ENCODE measurements around the gene TRIM72.

GRCh38 chr16:31262084-31262483, 48.2 kb downstream of the TRIM72 start:
- no peak for TF ChIP-seq CTCF (IDR thresholded peaks at IDR 0.05)
- no peak for TF ChIP-seq SIN3A (IDR thresholded peaks at IDR 0.05; ENCODE audit: borderline replicate concordance, insufficient read depth, low read depth, low read length)
- TF ChIP-seq REST (IDR thresholded peaks at IDR 0.05; ENCODE audit: insufficient read depth in 1 of 2, low read depth in 2 of 2, low read length in 1 of 2) = no peak
